ENCODE results near the gene IMMP2L.

- TF ChIP-seq, protein P1, sequence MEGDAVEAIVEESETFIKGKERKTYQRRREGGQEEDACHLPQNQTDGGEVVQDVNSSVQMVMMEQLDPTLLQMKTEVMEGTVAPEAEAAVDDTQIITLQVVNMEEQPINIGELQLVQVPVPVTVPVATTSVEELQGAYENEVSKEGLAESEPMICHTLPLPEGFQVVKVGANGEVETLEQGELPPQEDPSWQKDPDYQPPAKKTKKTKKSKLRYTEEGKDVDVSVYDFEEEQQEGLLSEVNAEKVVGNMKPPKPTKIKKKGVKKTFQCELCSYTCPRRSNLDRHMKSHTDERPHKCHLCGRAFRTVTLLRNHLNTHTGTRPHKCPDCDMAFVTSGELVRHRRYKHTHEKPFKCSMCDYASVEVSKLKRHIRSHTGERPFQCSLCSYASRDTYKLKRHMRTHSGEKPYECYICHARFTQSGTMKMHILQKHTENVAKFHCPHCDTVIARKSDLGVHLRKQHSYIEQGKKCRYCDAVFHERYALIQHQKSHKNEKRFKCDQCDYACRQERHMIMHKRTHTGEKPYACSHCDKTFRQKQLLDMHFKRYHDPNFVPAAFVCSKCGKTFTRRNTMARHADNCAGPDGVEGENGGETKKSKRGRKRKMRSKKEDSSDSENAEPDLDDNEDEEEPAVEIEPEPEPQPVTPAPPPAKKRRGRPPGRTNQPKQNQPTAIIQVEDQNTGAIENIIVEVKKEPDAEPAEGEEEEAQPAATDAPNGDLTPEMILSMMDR (conservative IDR thresholded peaks at IDR 0.05; ENCODE audit: low read length): no peak
- TF ChIP-seq EZH2phosphoT487 (IDR thresholded peaks at IDR 0.05; ENCODE audit: borderline replicate concordance): no peak
Observed at GRCh38 chr7:111362506-111363054, 199.7 kb downstream of the IMMP2L start.

Measured in Loucy (cell line).